Left cardiac atrium (tissue), 4 donors: ENCODE results near the gene STAT3. TPM values are rescaled to one million over a fixed set of nuclear protein-coding genes. Genes with fewer than 3 reads are reported as not detected.
"Not testable (repeated sequence)": the region's sequence is repeated elsewhere in the genome, so short reads cannot be mapped to it uniquely, and the experiment has no call there.

Experiments used
- ATAC-seq, 2 donors: fragments of 200-7000 bp; cut with Tn5 transposase; one replicate each; pipeline ENCODE4 v1.9.1; 2020; ENCODE audit warnings: mild to moderate bottlenecking in 2 of 2, moderate library complexity in 2 of 2
- DNase-seq: peaks from one replicate; pipeline ENCODE4 v3.0.0-alpha.2; 2020
- intact Hi-C, 2 donors: fragments of 100-400 bp; cut with DNase I; formaldehyde crosslinking; loops; one replicate each; pipeline versions ENCODE4 v1.14.1 to v1.15.1; 2022 to 2023
- total RNA-seq, 2 donors: library from RNA; stranded (reverse); fragmentation: NEBNext Ultra II Directional; extraction: Animal tissue kit (Norgen Biotek cat#: 25700); gene quantifications; one replicate each; pipeline ENCODE4 v1.2.1, GENCODE V29; 2021
- donor health status: DM: no; HTN: yes; CAD: no.
- donor health status: DM: no; HTN: yes; CAD: no; lungs with severe emphysema.
- donor health status: DM: yes; HTN: yes; CAD: no.
- donor health status: Dilated cardiomyopathy.

The STAT3 gene
- total RNA-seq, 2 donors from 2014 or later: 106 to 241 TPM

- intact Hi-C loops: no loop called here
- DNase-seq (no peak), ATAC-seq (no peak)
Measured at GRCh38 chr17:42338427-42338985, 49.7 kb downstream of the STAT3 start.

GRCh38 chr17:42337442-42337841 is 50.8 kb downstream of the STAT3 start:
- no peak for DNase-seq
- ATAC-seq: no peak
- intact Hi-C loops: no loop called here

GRCh38 chr17:42334677-42335076 is 53.6 kb downstream of the STAT3 start:
- intact Hi-C loops: no loop called here
- ATAC-seq (no peak), DNase-seq (no peak)

GRCh38 chr17:42333053-42333452 is 55.2 kb downstream of the STAT3 start:
- DNase-seq (no peak), ATAC-seq (no peak)
- intact Hi-C loops: no loop called here

GRCh38 chr17:42329025-42329976 is 58.9 kb downstream of the STAT3 start:
- intact Hi-C loops: no loop called here
- no peak for DNase-seq
- ATAC-seq: peak; percentile 32 to 44

GRCh38 chr17:42325026-42325425 is 63.2 kb downstream of the STAT3 start:
- no peak for DNase-seq
- ATAC-seq: peak in 1 of 2 donors; percentile 77
- intact Hi-C loops: no loop called here

- DNase-seq (no peak), ATAC-seq (no peak)
- intact Hi-C loops: loop anchor here (2.0 to 5.0 kb wide), 2 partner anchors 83 to 204 kb away; no protein-coding TSS in a partner anchor
Measured at GRCh38 chr17:42323268-42323773, 64.9 kb downstream of the STAT3 start.

GRCh38 chr17:42322382-42323267 is 65.6 kb downstream of the STAT3 start:
- DNase-seq (peak; percentile 92), ATAC-seq (peak; percentile 78 to 88)
- intact Hi-C loops: loop anchor here (1.0 to 5.0 kb wide), 3 partner anchors 84 to 205 kb away; no protein-coding TSS in a partner anchor

GRCh38 chr17:42321555-42321954 is 66.7 kb downstream of the STAT3 start:
- DNase-seq (no peak), ATAC-seq (no peak)
- intact Hi-C loops: loop anchor here in 1 of 2 donors (5.0 kb wide), 1 partner anchor 206 kb away; no protein-coding TSS in a partner anchor

- not testable (repeated sequence) for ATAC-seq
Measured at GRCh38 chr17:42317967-42318366, 70.3 kb downstream of the STAT3 start.

GRCh38 chr17:42317266-42317845 is 70.9 kb downstream of the STAT3 start:
- DNase-seq: no peak
- no peak for ATAC-seq
- intact Hi-C loops: loop anchor here in 1 of 2 donors (10.0 kb wide), 1 partner anchor 197 kb away; no protein-coding TSS in a partner anchor

More at GRCh38 chr17:42317967-42318366, 70.3 kb downstream of the STAT3 start:
- intact Hi-C loops: loop anchor here in 1 of 2 donors (10.0 kb wide), 1 partner anchor 197 kb away; no protein-coding TSS in a partner anchor
- DNase-seq: not testable (repeated sequence)

- ATAC-seq: no peak
- intact Hi-C loops: loop anchor here in 1 of 2 donors (10.0 kb wide), 1 partner anchor 198 kb away; no protein-coding TSS in a partner anchor
- no peak for DNase-seq
Measured at GRCh38 chr17:42316755-42317154, 71.5 kb downstream of the STAT3 start.

- ATAC-seq (no peak), DNase-seq (no peak)
- intact Hi-C loops: loop anchor here in 1 of 2 donors (10.0 kb wide), 1 partner anchor 199 kb away; no protein-coding TSS in a partner anchor
Measured at GRCh38 chr17:42315402-42316156, 72.7 kb downstream of the STAT3 start.

- ATAC-seq: no peak
- intact Hi-C loops: loop anchor here in 1 of 2 donors (10.0 kb wide), 1 partner anchor 201 kb away; no protein-coding TSS in a partner anchor
- no peak for DNase-seq
Measured at GRCh38 chr17:42313773-42314566, 74.3 kb downstream of the STAT3 start.

- DNase-seq (no peak), ATAC-seq (no peak)
- intact Hi-C loops: loop anchor here in 1 of 2 donors (10.0 kb wide), 1 partner anchor 201 kb away; no protein-coding TSS in a partner anchor
Measured at GRCh38 chr17:42313389-42313772, 74.9 kb downstream of the STAT3 start.

GRCh38 chr17:42312285-42313130 is 75.7 kb downstream of the STAT3 start:
- DNase-seq: peak; percentile 92
- intact Hi-C loops: loop anchor here in 1 of 2 donors (10.0 kb wide), 1 partner anchor 202 kb away; no protein-coding TSS in a partner anchor
- ATAC-seq: peak; percentile 81 to 86
